Measurements from ENCODE around the gene RSU1. TPM values are rescaled to one million over a fixed set of nuclear protein-coding genes. Genes with fewer than 3 reads are reported as not detected.

Gene RSU1
- total and polyA plus RNA-seq, 2 of the 13 experiments (the other 11 are each of a cell fraction or from before 2014, with no cell fraction given) = 32.3 to 35.1 TPM

DNA sequence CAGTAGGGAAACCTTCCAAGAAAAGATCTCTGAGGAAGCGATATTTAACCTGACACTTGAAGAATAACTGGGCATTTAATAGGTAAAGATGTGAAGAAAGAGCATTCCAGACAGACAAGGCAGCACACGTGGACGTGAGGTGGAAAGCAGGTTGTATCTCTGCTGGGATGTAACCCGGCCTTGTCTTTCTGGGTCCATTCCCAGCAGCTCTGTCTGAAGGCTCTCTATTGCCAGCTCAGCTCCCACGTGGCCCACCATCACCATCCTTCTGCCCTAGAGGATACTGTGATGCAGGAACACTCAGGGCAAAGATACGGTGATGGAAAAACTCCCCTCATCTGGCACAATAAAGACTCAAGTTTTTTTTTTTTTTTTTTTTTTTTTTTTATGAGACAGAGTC is 137.7 kb downstream of the RSU1 start:
- CTCF ChIA-PET (ENCODE audit: low intra/inter-chr PET ratio, low total read pairs) = no interaction called here
- Histone ChIP-seq H3K27ac (ENCODE audit: extremely low read length, insufficient read depth, low read length) (no peak overlapping the region), H3K9me3 (ENCODE audit: low read length) (no peaks in the 10 kb centered on the region), H3K4me1 (ENCODE audit: insufficient read depth, low read length) (no peaks in the 10 kb centered on the region), H3K36me3 (replicated peaks in 1 of 2; ENCODE audit: control insufficient read depth in 1 of 2, insufficient read depth in 2 of 2, low read length in 2 of 2) (no peaks in the 10 kb centered on the region), H4K20me1 (ENCODE audit: insufficient read depth, low read length) (no peaks in the 10 kb centered on the region), H3K4me3 (replicated peaks in 1 of 3; ENCODE audit: insufficient read depth in 1 of 3, low read depth in 2 of 3, low read length in 3 of 3) (no peak overlapping the region), H3K9ac (ENCODE audit: insufficient read depth, low read depth, low read length) (no peak overlapping the region), H3K4me2 (ENCODE audit: low read depth, low read length) (no peak overlapping the region), H3K79me2 (ENCODE audit: insufficient read depth, low read length) (no peaks in the 10 kb centered on the region), H2AFZ (ENCODE audit: low read length) (no peak overlapping the region), H3K27me3 (ENCODE audit: control insufficient read depth in 1 of 2, insufficient read depth in 2 of 2, low read length in 2 of 2) (no peaks in the 10 kb centered on the region)
- in situ Hi-C loops (cut with HindIII; ENCODE audit: extremely low pct_ligation_motif_present, low pct_unique_long_range_greater_than_20kb) (no loop called here), intact Hi-C loops (cut with micrococcal nuclease; ENCODE audit: unreplicated experiment) (no loop called here)
- no peak for TF ChIP-seq ONECUT2 (CRISPR knock-in tag; IDR thresholded peaks at IDR 0.05)
- no peak for DNase-seq (ENCODE audit: low spot score)
- 95% methylated on average over 6 of the region's 6 CpGs for WGBS (ENCODE audit: low lambda C conversion rate)
- BruUV-seq (replicated peaks) = no TSS peak
- POLR2A ChIA-PET = no interaction called here
- ATAC-seq = no peak
- FAIRE-seq = no peak

DNA sequence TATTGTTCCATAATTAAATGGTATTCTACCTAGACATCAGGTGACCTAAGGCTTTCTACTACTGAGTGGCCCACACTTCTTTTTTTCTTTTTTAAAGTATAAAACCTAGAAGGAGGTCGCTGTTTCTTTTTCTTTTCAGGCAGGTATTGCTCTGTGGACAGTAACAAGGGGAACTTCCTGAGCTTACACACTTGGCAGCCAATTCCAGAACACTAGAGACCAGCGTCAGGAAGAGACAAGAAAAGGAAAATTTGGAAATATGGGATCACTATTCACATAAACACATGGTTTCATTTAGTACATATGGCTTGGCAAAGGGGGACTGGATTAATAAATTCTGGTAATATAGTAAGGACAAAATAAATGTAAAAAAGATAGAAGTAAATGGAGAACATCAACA is 141.9 kb downstream of the RSU1 start:
- Histone ChIP-seq H3K27me3 (ENCODE audit: control insufficient read depth in 1 of 2, insufficient read depth in 2 of 2, low read length in 2 of 2) (no peaks in the 10 kb centered on the region), H3K4me3 (replicated peaks in 1 of 3; ENCODE audit: insufficient read depth in 1 of 3, low read depth in 2 of 3, low read length in 3 of 3) (no peak overlapping the region), H3K9me3 (ENCODE audit: low read length) (no peaks in the 10 kb centered on the region), H2AFZ (ENCODE audit: low read length) (no peak overlapping the region), H3K4me1 (ENCODE audit: insufficient read depth, low read length) (no peaks in the 10 kb centered on the region), H3K36me3 (replicated peaks in 1 of 2; ENCODE audit: control insufficient read depth in 1 of 2, insufficient read depth in 2 of 2, low read length in 2 of 2) (no peaks in the 10 kb centered on the region), H3K79me2 (ENCODE audit: insufficient read depth, low read length) (no peaks in the 10 kb centered on the region), H3K4me2 (ENCODE audit: low read depth, low read length) (no peak overlapping the region), H4K20me1 (ENCODE audit: insufficient read depth, low read length) (no peaks in the 10 kb centered on the region), H3K27ac (ENCODE audit: extremely low read length, insufficient read depth, low read length) (no peak overlapping the region), H3K9ac (ENCODE audit: insufficient read depth, low read depth, low read length) (no peak overlapping the region)
- DNase-seq (ENCODE audit: low spot score) = no peak
- no peak for ATAC-seq
- POLR2A ChIA-PET = no interaction called here
- in situ Hi-C loops (cut with HindIII; ENCODE audit: extremely low pct_ligation_motif_present, low pct_unique_long_range_greater_than_20kb) (no loop called here), intact Hi-C loops (cut with micrococcal nuclease; ENCODE audit: unreplicated experiment) (no loop called here)
- TF ChIP-seq, protein P1, sequence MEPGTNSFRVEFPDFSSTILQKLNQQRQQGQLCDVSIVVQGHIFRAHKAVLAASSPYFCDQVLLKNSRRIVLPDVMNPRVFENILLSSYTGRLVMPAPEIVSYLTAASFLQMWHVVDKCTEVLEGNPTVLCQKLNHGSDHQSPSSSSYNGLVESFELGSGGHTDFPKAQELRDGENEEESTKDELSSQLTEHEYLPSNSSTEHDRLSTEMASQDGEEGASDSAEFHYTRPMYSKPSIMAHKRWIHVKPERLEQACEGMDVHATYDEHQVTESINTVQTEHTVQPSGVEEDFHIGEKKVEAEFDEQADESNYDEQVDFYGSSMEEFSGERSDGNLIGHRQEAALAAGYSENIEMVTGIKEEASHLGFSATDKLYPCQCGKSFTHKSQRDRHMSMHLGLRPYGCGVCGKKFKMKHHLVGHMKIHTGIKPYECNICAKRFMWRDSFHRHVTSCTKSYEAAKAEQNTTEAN (CRISPR knock-in tag; conservative IDR thresholded peaks at IDR 0.05) = no peak
- no peak for TF ChIP-seq ELF3 (CRISPR knock-in tag; IDR thresholded peaks at IDR 0.05)
- 87% methylated on average over 2 of the region's 2 CpGs for WGBS (ENCODE audit: low lambda C conversion rate)
- FAIRE-seq = no peak
- CTCF ChIA-PET (ENCODE audit: low intra/inter-chr PET ratio, low total read pairs) = no interaction called here
- BruUV-seq (replicated peaks) = no TSS peak

Measured in HepG2 (cell line).